Measurements from ENCODE around the gene DCTN1.
"Not testable (repeated sequence)": the region's sequence is repeated elsewhere in the genome, so short reads cannot be mapped to it uniquely, and the experiment has no call there.

The DCTN1 gene

GRCh38 chr2:74379851-74380789 is at the start of gene DCTN1:
Gene DCTN1, minus strand, starts transcription at chr2:74380311. Its CDS starts 274 bp downstream, at chr2:74380037.
- DNase-seq (ENCODE audit: low read depth) = no peak

- no peak for DNase-seq (ENCODE audit: low read depth)
These were observed 48.6 kb upstream of the DCTN1 start for GRCh38 chr2:74428675-74429074.

DNA sequence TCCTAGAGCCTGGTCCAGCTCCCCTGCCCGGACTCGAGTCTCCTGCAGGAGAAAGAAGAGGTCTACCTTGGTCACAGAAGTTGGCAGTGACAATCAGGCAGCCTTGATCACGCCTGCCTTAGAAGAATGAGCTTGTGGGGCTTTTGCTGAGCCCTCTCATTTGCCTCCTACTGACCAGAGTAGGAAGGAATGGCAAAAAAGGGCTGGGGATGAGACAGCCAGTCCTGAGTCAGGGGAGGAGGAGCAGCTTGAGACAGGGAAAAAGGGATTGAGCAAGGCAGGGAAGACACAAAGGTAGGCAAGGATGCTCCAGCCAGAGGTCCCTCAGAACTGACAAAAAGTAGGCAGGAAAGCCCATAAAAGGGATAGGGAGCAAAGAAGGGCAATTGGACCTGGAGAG is 47.4 kb upstream of the DCTN1 start:
- no peak for DNase-seq (ENCODE audit: low read depth)

- DNase-seq (ENCODE audit: low read depth) = no peak
These were observed 46.2 kb upstream of the DCTN1 start for GRCh38 chr2:74426181-74426758.

DNA sequence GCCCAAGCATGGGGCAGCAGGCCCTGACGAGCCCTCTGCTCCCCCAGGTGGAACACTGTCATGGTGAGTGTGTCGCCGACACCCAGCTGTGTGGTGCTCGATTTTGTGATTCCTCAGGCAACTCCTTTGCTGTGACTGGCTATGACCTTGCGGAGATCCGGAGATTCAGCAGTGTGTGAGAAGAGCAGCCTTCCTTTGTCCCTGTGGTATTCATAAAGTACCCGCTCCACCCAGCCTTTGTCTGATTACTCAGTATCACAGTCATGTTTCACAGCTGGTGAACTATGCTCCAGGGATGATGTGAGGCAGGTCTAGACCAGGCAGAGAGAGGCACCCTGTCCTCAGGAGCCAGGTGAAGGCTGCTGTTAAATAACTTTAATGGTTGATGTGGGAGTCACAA is 45.4 kb upstream of the DCTN1 start:
- no peak for DNase-seq (ENCODE audit: low read depth)

DNA sequence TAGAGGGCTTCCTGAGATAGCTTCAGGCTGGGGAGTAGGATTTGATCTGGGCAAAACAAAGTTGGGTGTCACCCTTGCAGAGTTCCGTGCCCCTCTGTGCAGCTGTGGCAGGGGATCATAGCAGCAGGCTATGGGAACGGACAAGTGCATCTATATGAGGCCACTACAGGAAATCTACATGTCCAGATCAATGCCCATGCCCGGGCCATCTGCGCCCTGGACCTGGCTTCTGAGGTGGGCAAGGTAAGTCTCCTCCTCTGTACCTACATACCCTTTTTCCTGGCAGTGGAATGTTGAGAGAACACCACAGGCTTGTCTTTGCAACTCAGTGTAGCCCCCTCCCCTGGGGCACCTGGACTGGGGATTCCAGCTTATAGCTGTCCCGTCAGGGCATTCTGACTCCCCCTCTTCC is 44.9 kb upstream of the DCTN1 start:
- no peak for DNase-seq (ENCODE audit: low read depth)

DNA sequence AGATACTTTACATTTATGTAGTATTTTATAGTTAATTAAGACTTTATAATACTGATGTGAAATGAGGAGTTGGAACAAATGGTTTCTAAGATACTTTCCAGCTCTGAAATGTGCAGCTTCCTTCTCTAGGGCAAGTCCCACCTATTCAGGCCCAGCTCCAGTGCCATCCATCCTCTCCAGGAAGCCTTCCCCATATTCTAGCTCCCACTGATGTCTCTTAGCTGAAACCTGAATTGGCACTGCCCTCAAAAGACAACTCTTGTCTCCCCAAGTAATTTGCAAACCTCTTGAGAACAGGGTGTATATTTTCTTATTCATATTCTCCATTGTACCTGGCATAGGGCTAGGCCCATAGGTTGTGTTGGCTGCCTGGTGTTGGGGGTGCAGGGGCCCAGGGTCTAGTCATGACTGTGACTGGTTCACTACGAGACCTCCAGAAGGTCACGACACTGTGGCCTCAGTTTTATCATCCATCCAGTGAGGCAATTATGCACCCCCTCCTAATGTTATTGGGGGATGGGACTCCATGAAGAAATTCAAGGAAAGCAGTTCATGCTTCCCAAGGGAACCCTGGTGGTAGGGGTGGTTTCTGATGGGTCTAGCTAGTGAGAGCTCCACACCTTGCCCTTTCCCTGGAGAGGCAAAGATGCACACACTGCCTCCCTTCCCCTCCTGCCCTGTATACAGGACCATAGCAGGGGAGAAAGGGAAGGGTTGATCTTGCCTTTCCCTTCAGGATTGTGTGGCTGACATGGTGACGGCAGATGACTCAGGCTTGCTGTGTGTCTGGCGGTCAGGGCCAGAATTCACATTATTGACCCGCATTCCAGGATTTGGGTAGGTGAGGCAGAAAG is 44.3 kb upstream of the DCTN1 start:
- no peak for DNase-seq (ENCODE audit: low read depth)

GRCh38 chr2:74423231-74424095 is 43.4 kb upstream of the DCTN1 start:
- DNase-seq (ENCODE audit: low read depth) = no peak

GRCh38 chr2:74421221-74421870 is 41.2 kb upstream of the DCTN1 start, which contains the start of the genes C2orf81 and WDR54:
Gene C2orf81, minus strand, starts transcription at chr2:74421619. Its CDS starts 59 bp downstream, at chr2:74421560.
Gene WDR54, plus strand, starts transcription at chr2:74421730. Its CDS starts 424 bp downstream, at chr2:74422154.
- peak; percentile 78 for DNase-seq (ENCODE audit: low read depth)

DNA sequence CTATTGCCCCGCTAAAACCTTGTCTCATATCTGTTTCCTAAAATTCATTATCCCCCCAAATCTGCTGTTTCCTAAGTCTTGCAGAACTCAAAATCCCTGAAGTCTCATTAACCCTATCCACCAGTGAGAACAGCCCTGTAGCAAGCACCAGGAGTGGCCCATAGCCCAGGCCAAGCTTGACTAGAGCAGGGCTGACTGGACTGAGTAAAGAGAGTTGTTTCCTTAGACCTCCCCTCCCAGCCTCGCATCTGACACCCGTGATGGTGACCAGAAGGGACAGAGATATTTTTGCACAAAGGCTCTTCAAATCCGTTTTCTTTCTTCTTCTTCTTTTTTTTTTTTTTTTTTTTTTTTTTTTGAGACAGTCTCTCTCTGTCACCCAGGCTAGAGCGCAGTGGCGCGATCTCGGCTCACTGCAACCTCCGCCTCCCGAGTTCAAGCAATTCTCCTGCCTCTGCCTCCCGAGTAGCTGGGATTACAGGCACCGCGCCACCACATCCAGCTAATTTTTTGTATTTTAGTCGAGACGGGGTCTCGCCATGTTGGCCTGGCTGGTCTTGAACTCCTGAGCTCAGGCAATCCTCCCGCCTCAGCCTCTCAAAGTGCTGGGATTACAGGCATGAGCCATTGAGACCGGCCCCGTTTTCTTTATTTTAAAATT is 40.5 kb upstream of the DCTN1 start:
- not testable (repeated sequence) for DNase-seq (ENCODE audit: low read depth)

GRCh38 chr2:74420006-74420405 is 39.9 kb upstream of the DCTN1 start:
- DNase-seq (ENCODE audit: low read depth) = no peak

- no peak for DNase-seq (ENCODE audit: low read depth)
These were observed 39.2 kb upstream of the DCTN1 start for GRCh38 chr2:74419345-74419744.

DNA sequence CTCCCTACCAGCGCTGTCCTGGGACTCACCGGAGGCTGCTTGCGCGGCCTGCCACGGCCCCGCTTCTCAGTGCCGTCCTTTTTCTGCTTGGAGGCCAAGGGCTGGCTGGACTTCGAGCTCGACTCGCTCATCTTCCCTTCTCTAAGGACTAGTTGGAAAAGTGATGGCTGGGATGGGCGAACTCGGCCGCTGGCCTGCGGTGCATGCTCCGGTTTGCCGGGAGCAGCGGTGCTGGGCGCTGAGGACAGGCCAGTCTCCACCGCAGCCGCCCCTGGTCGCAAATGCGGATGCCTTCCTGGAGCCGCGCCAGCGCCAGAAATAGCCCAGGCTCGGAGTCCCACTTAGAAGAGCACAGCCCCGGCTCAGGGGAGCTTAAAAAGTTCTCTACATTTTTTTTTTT is 38.2 kb upstream of the DCTN1 start:
- no peak for DNase-seq (ENCODE audit: low read depth)

DNA sequence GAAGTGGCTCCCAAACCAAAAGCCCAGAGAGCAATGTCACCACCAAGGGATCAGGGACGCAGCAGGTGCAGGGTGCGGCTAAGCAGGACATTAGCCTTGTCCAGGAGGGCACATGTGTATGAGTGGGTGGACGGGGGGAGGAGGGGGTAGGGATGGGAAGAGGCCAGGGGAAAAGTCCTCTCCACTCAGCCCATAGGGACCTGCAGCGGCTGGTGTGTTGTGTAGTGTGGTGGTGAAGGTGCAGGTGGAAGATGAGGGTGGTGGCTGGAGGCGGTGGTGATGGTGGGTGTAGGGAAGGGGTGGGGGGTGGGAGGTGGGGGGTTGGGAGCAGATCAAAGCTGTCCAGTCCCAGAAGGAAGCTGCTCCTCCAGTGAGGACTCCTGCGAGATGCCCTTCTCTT is 37.7 kb upstream of the DCTN1 start:
- no peak for DNase-seq (ENCODE audit: low read depth)

DNA sequence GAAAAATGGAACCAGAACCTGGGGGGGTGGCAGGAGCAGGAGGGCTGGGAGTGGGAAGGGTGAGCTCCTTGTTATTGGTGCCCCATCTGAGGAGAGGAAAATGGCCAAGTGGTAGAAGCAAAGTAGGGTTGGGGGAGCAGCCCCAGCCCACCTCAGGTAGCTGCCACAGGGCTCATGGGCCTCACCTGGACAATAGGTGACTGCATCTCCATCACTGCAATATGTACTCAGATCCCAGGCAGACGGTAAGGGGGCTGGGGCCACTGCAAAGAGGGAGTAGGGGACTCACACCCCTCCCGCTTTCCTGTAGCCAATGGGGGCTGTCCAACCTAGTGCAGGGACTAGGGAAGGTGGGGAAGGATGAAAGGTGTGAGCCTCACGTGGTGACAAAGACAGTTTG is 37.1 kb upstream of the DCTN1 start:
- no peak for DNase-seq (ENCODE audit: low read depth)

DNA sequence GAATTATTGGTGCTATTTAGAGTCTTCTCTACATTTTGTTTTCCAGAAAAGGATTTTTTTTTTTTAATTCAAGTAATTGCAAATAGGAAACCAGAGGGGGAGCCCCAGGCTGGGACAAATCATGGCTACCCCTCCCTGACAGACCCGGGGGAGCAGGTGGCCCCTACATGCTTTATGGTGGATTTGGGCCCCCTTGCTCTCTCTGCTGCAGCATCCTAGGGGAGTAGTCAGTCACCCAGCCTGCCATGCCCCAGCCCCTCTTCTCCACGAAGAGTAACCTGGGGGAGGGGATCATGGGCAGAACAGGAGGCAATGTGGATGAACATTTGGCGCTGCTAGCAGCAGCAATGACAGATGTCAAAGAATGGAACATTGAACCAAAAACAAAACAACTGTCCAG is 36.7 kb upstream of the DCTN1 start:
- DNase-seq (ENCODE audit: low read depth) = no peak

DNA sequence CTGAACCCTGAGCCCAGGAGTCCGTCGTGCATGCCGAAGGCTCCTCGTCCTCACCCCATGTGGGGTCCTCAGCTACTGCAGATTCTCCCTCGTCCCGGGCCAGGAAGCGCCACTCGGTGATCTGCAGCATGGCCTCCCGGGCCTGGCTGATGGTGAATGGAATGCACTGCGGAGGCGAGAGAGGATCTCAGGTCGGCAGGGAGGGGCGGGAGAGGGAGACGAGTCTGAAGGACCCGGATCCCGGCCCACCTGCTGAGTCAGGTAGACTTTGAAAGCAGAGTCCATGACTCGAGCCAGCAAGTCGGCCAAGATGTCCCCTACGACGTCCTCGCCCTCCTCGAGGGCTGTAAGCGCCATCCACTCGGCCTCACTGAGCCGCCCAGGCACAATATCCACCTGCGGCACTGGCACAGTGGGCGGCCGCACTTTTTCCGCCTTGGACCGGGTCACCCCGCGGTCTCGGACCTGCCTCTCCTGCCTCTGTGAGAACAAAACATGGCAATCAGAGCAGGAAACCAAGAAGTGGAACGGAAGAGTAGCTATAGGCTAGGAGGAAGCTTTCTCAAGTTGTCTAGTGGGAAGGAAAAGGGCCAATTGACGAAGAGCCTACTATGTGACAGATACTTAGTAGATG is 35.8 kb upstream of the DCTN1 start:
- no peak for DNase-seq (ENCODE audit: low read depth)

GRCh38 chr2:74414881-74415761 is 35.0 kb upstream of the DCTN1 start:
- no peak for DNase-seq (ENCODE audit: low read depth)

- no peak for DNase-seq (ENCODE audit: low read depth)
These were observed 34.3 kb upstream of the DCTN1 start for GRCh38 chr2:74414441-74414840.
